Hindlimb muscle (tissue), 1 donor: ENCODE results near the gene SUSD2. TPM values are rescaled to one million over a fixed set of nuclear protein-coding genes. Genes with fewer than 3 reads are reported as not detected.
"Not testable (repeated sequence)": the region's sequence is repeated elsewhere in the genome, so short reads cannot be mapped to it uniquely, and the experiment has no call there.

Experiments
- DNase-seq: peaks from one replicate; pipeline ENCODE4 v3.0.0-alpha.2; 2013
- polyA plus RNA-seq: library from polyadenylated mRNA; unstranded; fragments of 120-200 nt; gene quantifications from one replicate; pipeline ENCODE4 v1.2.1, GENCODE V29; 2013; ENCODE audit not compliant: insufficient read length

The SUSD2 gene
- polyA plus RNA-seq, 1 donor = 0.85 TPM

- peak; percentile 55 for DNase-seq
These were observed 8.2 kb downstream of the SUSD2 start for GRCh38 chr22:24189249-24190158.

GRCh38 chr22:24190159-24190540 lies 8.9 kb downstream of the SUSD2 start:
- DNase-seq = no peak

DNA sequence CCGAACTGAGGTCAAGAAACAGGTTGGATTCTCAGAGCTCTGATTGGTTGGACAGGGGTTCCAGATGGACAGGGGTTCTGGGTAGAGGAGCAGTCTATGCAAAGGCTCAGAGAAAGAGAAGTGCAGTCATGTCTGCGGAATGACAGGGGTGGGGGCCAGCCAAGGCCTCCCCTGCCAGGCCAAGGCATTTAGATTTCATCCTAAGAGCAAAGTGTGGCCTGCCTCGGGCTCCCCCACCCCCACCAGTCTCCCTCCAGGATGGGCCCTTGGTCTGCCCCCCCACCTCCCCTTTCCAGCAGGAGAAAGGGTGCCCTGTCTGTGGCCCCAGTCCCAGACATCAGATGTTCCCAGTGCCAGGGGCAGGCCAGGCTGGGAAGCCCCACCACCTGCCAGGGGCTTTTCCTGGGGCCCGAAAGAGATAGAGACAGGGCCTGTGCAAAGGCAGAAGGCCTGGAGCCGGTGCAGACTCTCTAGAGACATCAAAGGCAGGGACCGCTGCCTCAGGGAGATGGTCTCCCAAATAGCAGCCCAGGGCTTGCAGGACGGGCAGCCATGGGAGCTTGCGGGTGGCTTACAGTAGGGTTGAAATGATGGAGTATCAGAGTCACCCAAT lies 9.4 kb downstream of the SUSD2 start:
- no peak for DNase-seq

DNA sequence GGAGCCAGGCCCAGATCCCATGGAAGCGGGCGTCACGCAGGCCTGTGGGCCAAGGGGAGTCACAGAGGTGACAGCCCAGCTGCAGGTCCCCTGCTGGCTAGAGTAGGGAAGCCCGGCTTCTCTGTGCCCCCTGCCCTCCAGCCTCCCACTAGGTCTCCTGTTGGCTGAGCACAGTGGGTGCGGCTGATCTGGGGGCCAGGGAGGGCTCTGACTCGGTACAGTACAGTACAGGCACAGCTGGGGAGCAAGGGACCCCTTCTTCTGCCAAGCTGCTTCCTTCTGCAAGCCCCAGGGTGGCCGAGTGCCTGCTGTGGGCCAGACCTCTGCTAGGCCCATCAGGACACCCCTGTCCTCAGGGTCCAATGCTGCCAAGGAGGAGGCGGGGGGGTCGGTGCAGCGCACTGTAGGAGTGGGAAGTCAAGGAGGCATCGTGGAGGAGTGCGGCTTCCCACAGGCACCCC lies 10.1 kb downstream of the SUSD2 start:
- no peak for DNase-seq

DNA sequence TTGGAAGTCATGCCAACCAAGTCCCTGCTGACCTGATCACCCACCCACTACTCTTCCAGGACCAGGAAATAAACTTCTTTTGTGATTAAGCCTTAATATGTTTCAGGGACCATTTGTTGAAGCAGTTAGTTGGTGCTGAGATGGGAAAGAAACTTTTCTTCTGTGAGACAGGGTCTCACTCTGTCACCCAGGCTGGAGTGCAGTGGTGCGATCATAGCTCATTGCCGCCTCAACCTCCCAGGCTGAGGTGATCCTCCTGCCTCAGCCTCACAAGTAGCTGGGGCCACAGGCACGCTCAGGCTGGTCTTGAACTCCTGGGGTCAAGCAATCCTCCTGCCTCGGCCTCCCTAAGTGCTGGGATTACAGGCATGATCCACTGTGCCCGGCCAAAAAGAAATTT lies 10.6 kb downstream of the SUSD2 start:
- no peak for DNase-seq

- DNase-seq = no peak
These were observed 17.4 kb downstream of the SUSD2 start for GRCh38 chr22:24198682-24199052.

DNA sequence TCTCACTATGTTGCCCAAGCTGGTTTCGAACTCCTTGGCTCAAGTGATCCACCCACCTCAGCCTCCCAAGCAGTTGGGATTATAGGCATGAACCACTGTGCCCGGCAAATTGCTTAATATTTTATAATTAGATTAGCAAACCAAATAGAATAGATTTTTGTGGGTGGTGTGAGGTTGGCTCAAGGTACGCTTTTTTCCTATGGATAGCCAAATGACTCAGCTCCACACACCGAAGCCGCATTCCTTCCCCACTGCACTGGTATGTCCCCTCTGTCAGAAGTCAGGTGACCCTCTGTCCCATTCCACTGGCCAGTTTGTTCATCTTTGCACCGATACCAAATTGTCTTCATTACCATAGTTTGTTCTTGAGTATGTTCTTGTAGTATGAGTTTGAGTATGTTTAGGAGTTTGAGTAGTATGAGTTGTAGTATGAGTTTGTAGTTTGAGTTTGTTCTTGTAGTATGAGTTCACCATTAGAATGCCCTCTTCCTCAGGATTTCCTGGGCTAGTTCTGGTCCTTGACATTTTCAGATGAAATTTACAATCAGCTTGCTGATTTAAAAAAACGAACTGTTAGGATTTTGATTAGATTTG lies 19.4 kb downstream of the SUSD2 start:
- no peak for DNase-seq

- no peak for DNase-seq
These were observed 20.7 kb downstream of the SUSD2 start for GRCh38 chr22:24201681-24202614.

GRCh38 chr22:24203856-24204255 lies 22.6 kb downstream of the SUSD2 start:
- not testable (repeated sequence) for DNase-seq

DNA sequence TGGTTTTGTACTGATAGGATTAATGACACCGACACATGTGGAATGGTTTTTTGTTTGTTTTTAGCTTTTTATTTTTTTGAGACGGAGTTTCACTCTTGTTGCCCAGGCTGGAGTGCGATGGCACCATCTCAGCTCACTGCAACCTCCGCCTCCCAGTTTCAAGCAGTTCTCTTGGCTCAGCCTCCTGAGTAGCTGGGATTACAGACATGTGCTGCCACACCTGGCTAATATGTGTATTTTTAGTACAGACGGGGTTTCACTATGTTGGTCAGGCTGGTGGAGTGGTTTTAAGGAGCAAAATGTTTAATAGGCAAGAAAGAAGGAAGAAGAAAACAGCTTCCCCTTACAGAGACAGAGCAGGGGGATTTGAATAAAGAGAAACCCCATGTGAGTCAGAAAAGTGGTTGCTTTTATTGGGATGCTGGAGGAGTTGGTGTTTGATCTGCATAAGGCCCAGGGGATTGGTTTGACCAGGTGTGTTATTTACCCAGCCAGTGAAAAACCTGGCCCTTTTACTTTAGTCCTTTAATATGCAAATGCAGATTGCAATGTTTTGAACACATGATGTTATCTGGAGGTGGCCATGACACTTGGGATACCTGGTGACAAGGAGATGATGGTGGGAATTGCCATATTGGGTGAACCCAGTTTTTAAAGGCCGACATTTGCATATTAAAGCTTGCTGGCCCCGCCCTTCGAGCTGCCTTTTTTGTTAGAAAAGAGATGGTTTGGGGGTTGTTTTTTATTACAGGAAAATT lies 24.3 kb downstream of the SUSD2 start:
- no peak for DNase-seq

DNA sequence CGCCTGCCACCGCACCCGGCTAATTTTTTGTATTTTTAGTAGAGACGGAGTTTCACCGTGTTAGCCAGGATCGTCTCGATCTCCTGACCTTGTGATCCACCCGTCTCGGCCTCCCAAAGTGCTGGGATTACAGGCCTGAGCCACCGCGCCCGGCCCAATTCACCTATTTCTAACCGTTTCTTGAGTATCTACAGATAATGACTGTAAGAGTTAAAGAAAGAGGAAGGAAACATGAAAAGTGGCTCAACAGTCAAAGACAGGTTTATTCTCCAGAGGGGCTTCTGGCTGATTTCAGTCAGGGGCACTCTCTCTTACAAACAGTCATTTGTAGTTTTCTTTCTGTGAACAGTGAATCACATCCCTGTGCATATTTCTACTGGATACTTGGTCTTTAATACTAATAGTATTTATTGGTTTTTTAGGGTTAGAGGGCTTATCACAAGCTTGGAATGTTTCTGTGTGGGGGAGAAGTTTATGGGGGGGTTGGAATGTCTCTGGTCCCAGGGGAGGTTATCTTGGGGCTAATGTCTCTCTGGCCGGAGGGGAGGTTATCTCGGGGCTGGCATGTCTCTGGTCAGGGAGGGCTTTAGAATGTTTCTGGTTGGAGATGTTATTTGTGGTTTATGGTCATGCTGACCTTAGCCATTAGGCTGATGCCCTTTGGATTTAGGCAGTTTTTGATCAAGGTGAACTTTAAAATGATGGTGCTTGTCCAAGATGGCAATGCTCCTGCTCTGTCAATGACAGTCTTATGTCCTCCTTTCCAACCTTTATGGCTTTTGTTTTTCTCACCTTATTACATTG lies 25.4 kb downstream of the SUSD2 start:
- DNase-seq = not testable (repeated sequence)

DNA sequence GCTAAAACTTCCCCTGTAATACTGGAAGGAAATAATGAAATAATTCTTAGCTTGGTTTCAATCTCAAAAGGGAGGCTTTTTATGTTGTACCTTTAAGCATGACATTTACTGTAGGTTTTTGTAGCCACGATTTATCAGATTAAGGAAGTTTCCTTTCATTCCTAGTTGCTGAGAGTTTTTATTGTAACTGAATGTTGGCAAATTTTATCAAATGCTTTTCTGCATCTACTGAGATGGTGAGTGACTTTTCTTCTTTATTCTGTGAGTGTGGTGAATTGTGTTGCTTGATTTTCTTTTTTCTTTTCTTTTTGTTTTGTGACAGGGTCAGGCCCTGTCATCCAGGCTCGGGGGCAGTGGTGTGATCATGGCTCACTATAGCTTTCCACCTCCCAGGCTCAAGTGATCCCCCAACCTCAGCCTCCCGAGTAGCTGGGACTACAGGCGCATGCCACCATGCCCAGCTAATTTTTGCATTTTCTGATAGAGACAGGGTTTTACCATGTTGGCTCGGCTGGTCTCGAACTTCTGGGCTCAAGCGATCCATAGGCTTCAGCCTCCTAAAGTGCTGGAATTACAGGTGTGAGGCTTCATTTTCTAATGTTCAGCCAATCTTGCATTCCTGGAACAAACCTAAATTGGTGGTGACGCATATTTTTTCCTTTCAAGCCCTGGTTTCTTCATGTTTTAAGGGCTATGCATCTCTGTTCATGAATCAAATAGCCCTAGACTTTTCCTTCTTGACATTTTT lies 26.2 kb downstream of the SUSD2 start:
- DNase-seq = no peak

GRCh38 chr22:24208012-24208749 lies 26.9 kb downstream of the SUSD2 start:
- no peak for DNase-seq

- DNase-seq = no peak
These were observed 27.7 kb downstream of the SUSD2 start for GRCh38 chr22:24209016-24209415.

DNA sequence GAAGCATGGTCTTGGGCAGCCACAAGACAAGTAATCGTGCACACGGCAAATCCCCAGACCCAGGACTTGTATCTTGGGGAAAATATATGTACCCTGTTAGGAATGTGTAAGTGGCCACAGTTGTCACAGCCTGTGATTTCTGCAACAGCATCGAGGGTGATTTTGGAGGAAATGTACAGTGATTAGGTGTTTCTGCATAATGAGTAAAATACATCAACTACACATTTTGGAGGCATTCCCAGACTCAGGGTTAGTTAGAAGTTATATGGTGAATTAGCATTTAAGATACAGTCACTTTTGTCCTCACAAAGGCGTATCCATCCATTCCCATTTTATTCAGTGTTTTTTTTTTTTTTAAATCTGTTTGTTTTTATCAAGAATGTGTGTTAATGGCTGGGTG lies 28.4 kb downstream of the SUSD2 start:
- no peak for DNase-seq

GRCh38 chr22:24210409-24210808 lies 29.1 kb downstream of the SUSD2 start:
- not testable (repeated sequence) for DNase-seq

DNA sequence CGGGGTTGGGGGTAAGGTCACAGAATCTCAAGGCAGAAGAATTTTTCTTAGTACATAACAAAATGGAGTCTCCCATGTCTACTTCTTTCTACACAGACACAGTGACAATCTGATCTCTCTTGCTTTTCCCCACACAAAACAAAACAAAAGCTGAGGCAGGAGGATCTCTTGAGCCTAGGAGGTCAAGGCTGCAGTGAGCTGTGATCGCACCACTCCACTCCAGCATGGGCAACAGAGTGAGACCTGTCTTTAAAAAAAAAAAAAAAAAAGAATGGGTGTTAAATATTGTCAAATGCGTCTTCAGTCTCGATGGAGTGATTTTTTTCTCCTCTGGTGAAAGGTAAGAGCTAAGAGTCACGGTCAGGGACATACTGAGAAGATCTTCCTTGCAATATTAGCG lies 30.4 kb downstream of the SUSD2 start:
- DNase-seq = not testable (repeated sequence)

DNA sequence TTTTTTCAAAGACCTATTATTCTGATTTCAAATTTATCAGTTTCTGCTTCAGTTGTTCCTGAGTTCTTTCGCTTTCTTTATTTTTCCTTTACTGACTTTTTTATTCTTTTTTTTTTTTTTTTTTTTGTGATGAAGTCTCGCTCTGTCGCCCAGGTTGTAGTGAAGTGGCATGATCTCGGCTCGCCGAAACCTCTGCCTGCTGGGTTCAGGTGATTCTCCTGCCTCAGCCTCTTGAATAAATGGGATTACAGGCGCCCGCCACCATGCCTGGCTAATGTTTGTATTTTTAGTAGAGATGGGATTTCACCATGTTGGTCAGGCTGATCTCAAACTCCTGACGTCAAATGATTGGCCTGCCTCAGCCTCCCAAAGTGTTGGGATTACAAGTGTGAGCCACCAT lies 31.8 kb downstream of the SUSD2 start:
- DNase-seq = not testable (repeated sequence)
